Measurements from ENCODE around the gene ZNF324B. TPM values are rescaled to one million over a fixed set of nuclear protein-coding genes. Genes with fewer than 3 reads are reported as not detected.
"Not testable (repeated sequence)": the region's sequence is repeated elsewhere in the genome, so short reads cannot be mapped to it uniquely, and the experiment has no call there.

The ZNF324B gene
- total RNA-seq, 1 donor from 2014 or later: 3.7 TPM

GRCh38 chr19:58476498-58477015 is 25.1 kb downstream of the ZNF324B start:
- intact Hi-C loops (cut with DNase I): no loop called here
- no peak for DNase-seq (ENCODE audit: low spot score)

- DNase-seq (ENCODE audit: low spot score): no peak
- intact Hi-C loops (cut with DNase I): no loop called here
These were observed 25.7 kb downstream of the ZNF324B start for GRCh38 chr19:58477130-58477529.

GRCh38 chr19:58477871-58478270 is 26.4 kb downstream of the ZNF324B start:
- no peak for DNase-seq (ENCODE audit: low spot score)
- intact Hi-C loops (cut with DNase I): no loop called here

- intact Hi-C loops (cut with DNase I): no loop called here
- DNase-seq (ENCODE audit: low spot score): peak; percentile 67
These were observed 27.9 kb downstream of the ZNF324B start for GRCh38 chr19:58479303-58479702.

- peak; percentile 60 for DNase-seq (ENCODE audit: low spot score)
- intact Hi-C loops (cut with DNase I): no loop called here
These were observed 28.5 kb downstream of the ZNF324B start for GRCh38 chr19:58479736-58480480.

- DNase-seq (ENCODE audit: low spot score): no peak
- intact Hi-C loops (cut with DNase I): no loop called here
These were observed 29.0 kb downstream of the ZNF324B start for GRCh38 chr19:58480481-58480830.

- intact Hi-C loops (cut with DNase I): no loop called here
- no peak for DNase-seq (ENCODE audit: low spot score)
These were observed 29.4 kb downstream of the ZNF324B start for GRCh38 chr19:58480831-58481230.

GRCh38 chr19:58482372-58482771 is 30.9 kb downstream of the ZNF324B start:
- intact Hi-C loops (cut with DNase I): no loop called here
- DNase-seq (ENCODE audit: low spot score): no peak

- no peak for DNase-seq (ENCODE audit: low spot score)
- intact Hi-C loops (cut with DNase I): no loop called here
These were observed 32.4 kb downstream of the ZNF324B start for GRCh38 chr19:58483776-58484175.

GRCh38 chr19:58484349-58484748 is 32.9 kb downstream of the ZNF324B start:
- intact Hi-C loops (cut with DNase I); DNase-seq (ENCODE audit: low spot score): not testable (repeated sequence)

- no peak for DNase-seq (ENCODE audit: low spot score)
- intact Hi-C loops (cut with DNase I): no loop called here
These were observed 40.0 kb downstream of the ZNF324B start for GRCh38 chr19:58491393-58491792.

GRCh38 chr19:58492265-58492664 is 40.8 kb downstream of the ZNF324B start:
- DNase-seq (ENCODE audit: low spot score): no peak
- intact Hi-C loops (cut with DNase I): no loop called here

- DNase-seq (ENCODE audit: low spot score): peak; percentile 72
- intact Hi-C loops (cut with DNase I): loop anchor here (1.0 kb wide), 1 partner anchor 25 kb away; no protein-coding TSS in a partner anchor
These were observed 46.3 kb downstream of the ZNF324B start for GRCh38 chr19:58497634-58498170.

- intact Hi-C loops (cut with DNase I): loop anchor here (1.0 kb wide), 1 partner anchor 46 kb away; the partner anchor contains the start of gene TRIM28
- no peak for DNase-seq (ENCODE audit: low spot score)
These were observed 47.0 kb downstream of the ZNF324B start for GRCh38 chr19:58498316-58499020.

- intact Hi-C loops (cut with DNase I): loop anchor here (1.0 kb wide), 1 partner anchor 45 kb away; the partner anchor contains the start of gene TRIM28
These were observed 47.9 kb downstream of the ZNF324B start for GRCh38 chr19:58499021-58499927.

GRCh38 chr19:58500242-58500641 is 48.8 kb downstream of the ZNF324B start:
- intact Hi-C loops (cut with DNase I): no loop called here

More at GRCh38 chr19:58499021-58499927, 47.9 kb downstream of the ZNF324B start:
- peak; percentile 99 for DNase-seq (ENCODE audit: low spot score)

More at GRCh38 chr19:58500242-58500641, 48.8 kb downstream of the ZNF324B start:
- DNase-seq (ENCODE audit: low spot score): no peak

Data from cardiac septum (tissue), 1 donor.